ENCODE measurements around the gene CELA2B.
"Not testable (repeated sequence)": the region's sequence is repeated elsewhere in the genome, so short reads cannot be mapped to it uniquely, and the experiment has no call there.

The CELA2B gene

GRCh38 chr1:15465674-15466073 is 10.2 kb upstream of the CELA2B start:
- POLR2A ChIA-PET, result no interaction called here
- no peak for TF ChIP-seq CTCF (IDR thresholded peaks at IDR 0.05; ENCODE audit: insufficient read depth, low read length, missing control alignments)
- CTCF ChIA-PET, result no interaction called here
- DNase-seq (ENCODE audit: low read depth, low spot score), result no peak
- H3K4me3 ChIP-seq (ENCODE audit: low read depth, low read length), result no peak overlapping the region

- DNase-seq (ENCODE audit: low read depth, low spot score); CTCF ChIA-PET; POLR2A ChIA-PET; H3K4me3 ChIP-seq (ENCODE audit: low read depth, low read length): not testable (repeated sequence)
These were observed 8.8 kb upstream of the CELA2B start for GRCh38 chr1:15466955-15467625.

GRCh38 chr1:15468145-15468544 is 7.8 kb upstream of the CELA2B start:
- CTCF ChIA-PET, result no interaction called here
- POLR2A ChIA-PET, result no interaction called here
- no peak for TF ChIP-seq CTCF (IDR thresholded peaks at IDR 0.05; ENCODE audit: insufficient read depth, low read length, missing control alignments)

GRCh38 chr1:15469361-15469760 is 6.5 kb upstream of the CELA2B start:
- H3K4me3 ChIP-seq (ENCODE audit: low read depth, low read length), result no peak overlapping the region
- TF ChIP-seq CTCF (IDR thresholded peaks at IDR 0.05; ENCODE audit: insufficient read depth, low read length, missing control alignments), result no peak
- ChIA-PET CTCF (interaction anchor here (0.7 kb wide), 1 partner anchor 26 kb away, joined by 3 read pairs; no protein-coding TSS in a partner anchor), POLR2A (no interaction called here)
- no peak for DNase-seq (ENCODE audit: low read depth, low spot score)

More at GRCh38 chr1:15468145-15468544, 7.8 kb upstream of the CELA2B start:
- DNase-seq (ENCODE audit: low read depth, low spot score), result no peak
- no peak overlapping the region for H3K4me3 ChIP-seq (ENCODE audit: low read depth, low read length)

GRCh38 chr1:15469821-15470448 is 6.0 kb upstream of the CELA2B start:
- DNase-seq (ENCODE audit: low read depth, low spot score); CTCF ChIA-PET; H3K4me3 ChIP-seq (ENCODE audit: low read depth, low read length): not testable (repeated sequence)
- POLR2A ChIA-PET, result interaction anchor here (0.6 kb wide), 1 partner anchor 33 kb away, joined by 3 read pairs; no protein-coding TSS in a partner anchor

GRCh38 chr1:15471067-15471466 is 4.8 kb upstream of the CELA2B start:
- H3K4me3 ChIP-seq (ENCODE audit: low read depth, low read length); POLR2A ChIA-PET; DNase-seq (ENCODE audit: low read depth, low spot score): not testable (repeated sequence)
- CTCF ChIA-PET, result interaction anchor here (1.1 kb wide), 1 partner anchor 29 kb away, joined by 4 read pairs; no protein-coding TSS in a partner anchor

GRCh38 chr1:15471723-15472122 is 4.2 kb upstream of the CELA2B start:
- CTCF ChIA-PET, result interaction anchor here (1.1 kb wide), 1 partner anchor 28 kb away, joined by 4 read pairs; no protein-coding TSS in a partner anchor
- POLR2A ChIA-PET; DNase-seq (ENCODE audit: low read depth, low spot score); H3K4me3 ChIP-seq (ENCODE audit: low read depth, low read length): not testable (repeated sequence)

GRCh38 chr1:15472587-15472986 is 3.3 kb upstream of the CELA2B start:
- no peak for TF ChIP-seq CTCF (IDR thresholded peaks at IDR 0.05; ENCODE audit: insufficient read depth, low read length, missing control alignments)

More at GRCh38 chr1:15472587-15472986, 3.3 kb upstream of the CELA2B start:
- CTCF ChIA-PET, result no interaction called here
- POLR2A ChIA-PET, result no interaction called here
- no peak for DNase-seq (ENCODE audit: low read depth, low spot score)
- H3K4me3 ChIP-seq (ENCODE audit: low read depth, low read length), result no peak overlapping the region

Data from AG04449 (cell line).